C4-2B (cell line): Measurements from ENCODE around the gene SCART1.

Source experiments
- H3K27ac ChIP-seq: fragments of 450-650 bp; 2 replicates; pipeline ENCODE4 v1.5.1; 2017
- ZFX ChIP-seq: fragments of 450-650 bp; IDR thresholded peaks from 2 replicates; pipeline ENCODE4 v1.6.1; 2017
- TF ChIP-seq, protein P1 (sequence below): fragments of 450-650 bp; conservative IDR thresholded peaks from 2 replicates; pipeline ENCODE4 v1.5.1; 2017; ENCODE audit warnings: mild to moderate bottlenecking

SCART1 gene

GRCh38 chr10:133441780-133442179 lies 12.0 kb upstream of the SCART1 start:
- TF ChIP-seq, protein P1, sequence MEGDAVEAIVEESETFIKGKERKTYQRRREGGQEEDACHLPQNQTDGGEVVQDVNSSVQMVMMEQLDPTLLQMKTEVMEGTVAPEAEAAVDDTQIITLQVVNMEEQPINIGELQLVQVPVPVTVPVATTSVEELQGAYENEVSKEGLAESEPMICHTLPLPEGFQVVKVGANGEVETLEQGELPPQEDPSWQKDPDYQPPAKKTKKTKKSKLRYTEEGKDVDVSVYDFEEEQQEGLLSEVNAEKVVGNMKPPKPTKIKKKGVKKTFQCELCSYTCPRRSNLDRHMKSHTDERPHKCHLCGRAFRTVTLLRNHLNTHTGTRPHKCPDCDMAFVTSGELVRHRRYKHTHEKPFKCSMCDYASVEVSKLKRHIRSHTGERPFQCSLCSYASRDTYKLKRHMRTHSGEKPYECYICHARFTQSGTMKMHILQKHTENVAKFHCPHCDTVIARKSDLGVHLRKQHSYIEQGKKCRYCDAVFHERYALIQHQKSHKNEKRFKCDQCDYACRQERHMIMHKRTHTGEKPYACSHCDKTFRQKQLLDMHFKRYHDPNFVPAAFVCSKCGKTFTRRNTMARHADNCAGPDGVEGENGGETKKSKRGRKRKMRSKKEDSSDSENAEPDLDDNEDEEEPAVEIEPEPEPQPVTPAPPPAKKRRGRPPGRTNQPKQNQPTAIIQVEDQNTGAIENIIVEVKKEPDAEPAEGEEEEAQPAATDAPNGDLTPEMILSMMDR, result no peak
- no peak for TF ChIP-seq ZFX
- no peak overlapping the region for H3K27ac ChIP-seq

DNA sequence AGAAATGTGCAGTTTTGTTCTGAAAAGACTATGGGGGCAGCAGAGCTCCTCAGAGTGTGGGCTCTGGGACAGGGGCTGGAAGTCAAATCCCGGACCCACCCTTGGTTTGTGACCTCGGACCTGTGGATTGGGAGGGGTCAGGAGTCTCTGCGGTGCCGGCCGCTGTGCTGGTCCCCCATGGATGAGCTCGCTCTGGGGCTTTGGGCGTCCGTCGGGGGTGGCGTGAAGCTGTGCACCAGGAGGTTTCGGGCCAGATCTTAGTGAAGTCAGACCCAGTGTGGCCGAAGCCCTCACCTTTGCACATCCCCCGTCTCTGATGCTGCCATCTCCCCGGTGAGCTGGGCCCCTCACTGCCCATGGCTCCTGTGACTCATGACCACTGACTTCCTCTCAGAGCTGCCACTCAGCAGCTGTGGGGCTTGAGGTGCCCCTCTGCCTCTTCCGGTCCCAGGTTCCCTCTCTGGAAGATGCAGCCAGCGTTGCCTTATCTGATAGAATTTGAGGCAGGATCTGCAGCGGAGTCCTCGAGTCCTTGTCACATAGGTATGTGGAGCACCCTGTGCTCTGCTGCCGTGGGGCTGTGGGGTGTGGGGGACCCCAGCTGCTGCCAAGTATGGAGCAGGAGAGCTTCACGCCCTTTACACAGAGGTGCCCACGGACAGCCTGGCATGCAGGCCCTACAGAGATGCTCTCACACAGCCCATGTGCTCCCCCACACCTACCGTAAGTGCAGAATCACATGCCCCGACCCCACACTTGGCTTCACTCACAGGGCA lies 11.4 kb upstream of the SCART1 start:
- H3K27ac ChIP-seq, result no peak overlapping the region
- no peak for TF ChIP-seq ZFX
- TF ChIP-seq, protein P1, result no peak

GRCh38 chr10:133442967-133443924 lies 10.5 kb upstream of the SCART1 start:
- no peak overlapping the region for H3K27ac ChIP-seq
- TF ChIP-seq, protein P1, result no peak
- no peak for TF ChIP-seq ZFX

- TF ChIP-seq, protein P1, result no peak
- TF ChIP-seq ZFX, result no peak
- H3K27ac ChIP-seq, result no peak overlapping the region
Observed at GRCh38 chr10:133444342-133445267, 9.1 kb upstream of the SCART1 start.

GRCh38 chr10:133445268-133445732 lies 8.4 kb upstream of the SCART1 start:
- no peak overlapping the region for H3K27ac ChIP-seq
- no peak for TF ChIP-seq ZFX

DNA sequence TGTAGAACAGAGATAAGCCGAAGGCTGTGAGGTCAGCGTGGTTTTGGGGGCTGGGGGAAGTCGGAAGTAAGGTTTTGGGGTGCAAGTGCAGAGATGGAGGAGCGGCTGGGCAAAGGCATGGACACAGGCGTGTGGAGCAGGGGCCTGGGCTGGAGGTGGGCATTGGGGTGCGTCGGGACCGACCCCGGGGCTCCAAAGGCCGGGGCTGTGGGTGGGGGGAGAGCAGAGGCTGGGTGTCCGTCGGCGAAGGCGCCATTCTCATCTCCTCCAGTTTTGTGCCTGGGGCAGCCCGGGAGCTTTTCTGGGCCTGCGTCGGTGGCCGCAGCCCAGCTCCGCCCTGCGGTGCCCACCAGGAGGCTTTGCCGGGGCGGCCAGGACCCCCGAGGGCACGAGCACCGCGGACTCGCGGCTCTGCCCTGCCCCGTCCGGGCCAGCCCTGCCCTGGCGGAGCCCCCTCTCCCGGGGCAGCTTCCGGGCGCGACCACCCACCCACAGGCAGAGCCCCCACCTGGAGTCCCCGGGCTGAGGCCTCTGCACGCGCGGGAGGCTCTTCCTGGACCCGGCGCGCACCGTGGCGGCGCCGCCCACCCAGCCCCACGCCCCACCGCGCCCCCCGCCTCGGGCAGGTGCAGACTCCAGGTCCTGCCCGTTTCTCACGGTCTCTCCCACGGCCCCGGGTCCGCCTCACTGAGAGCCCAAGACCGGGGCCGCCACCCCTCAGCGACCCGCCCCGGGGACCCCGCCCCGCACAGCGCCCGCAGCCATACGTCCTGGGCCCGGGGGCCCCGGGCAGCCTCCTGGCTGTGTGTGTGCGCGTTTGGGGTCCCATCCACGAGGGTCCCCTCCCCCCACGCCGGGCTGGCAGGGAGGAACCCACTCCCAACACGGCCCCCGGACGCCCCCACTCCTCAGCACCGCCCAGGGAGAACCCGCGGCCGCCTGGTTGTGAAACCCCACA lies 7.7 kb upstream of the SCART1 start:
- no peak overlapping the region for H3K27ac ChIP-seq
- TF ChIP-seq, protein P1, result no peak
- no peak for TF ChIP-seq ZFX
